ENCODE data around the gene SERPINC1.

DNA sequence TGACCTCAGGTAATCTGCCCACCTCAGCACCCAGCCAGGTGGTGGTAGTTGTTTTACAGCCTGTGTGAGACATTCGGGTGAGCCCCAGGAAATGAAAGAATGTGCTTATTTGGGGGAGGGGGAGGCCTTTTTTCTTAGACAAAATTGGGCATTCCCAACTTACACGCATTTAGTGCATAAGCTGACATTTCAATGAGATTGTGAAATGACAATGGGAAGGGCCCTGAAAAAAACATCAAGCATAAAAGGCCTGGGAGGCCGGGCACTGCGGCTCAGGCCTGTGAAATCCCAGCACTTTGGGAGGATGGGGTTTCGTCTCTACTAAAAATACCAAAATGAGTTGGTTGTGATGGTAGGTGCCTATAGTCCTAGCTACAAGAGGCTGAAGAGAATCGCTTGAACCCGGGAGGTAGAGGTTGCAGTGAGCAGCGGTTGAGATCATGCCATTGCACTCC lies 54.3 kb downstream of the SERPINC1 start:
- no peak; the same call in 1 of the 2 replicates for TF ChIP-seq ERF (CRISPR knock-in tag; IDR thresholded peaks at IDR 0.05)
- TF ChIP-seq, protein P1, sequence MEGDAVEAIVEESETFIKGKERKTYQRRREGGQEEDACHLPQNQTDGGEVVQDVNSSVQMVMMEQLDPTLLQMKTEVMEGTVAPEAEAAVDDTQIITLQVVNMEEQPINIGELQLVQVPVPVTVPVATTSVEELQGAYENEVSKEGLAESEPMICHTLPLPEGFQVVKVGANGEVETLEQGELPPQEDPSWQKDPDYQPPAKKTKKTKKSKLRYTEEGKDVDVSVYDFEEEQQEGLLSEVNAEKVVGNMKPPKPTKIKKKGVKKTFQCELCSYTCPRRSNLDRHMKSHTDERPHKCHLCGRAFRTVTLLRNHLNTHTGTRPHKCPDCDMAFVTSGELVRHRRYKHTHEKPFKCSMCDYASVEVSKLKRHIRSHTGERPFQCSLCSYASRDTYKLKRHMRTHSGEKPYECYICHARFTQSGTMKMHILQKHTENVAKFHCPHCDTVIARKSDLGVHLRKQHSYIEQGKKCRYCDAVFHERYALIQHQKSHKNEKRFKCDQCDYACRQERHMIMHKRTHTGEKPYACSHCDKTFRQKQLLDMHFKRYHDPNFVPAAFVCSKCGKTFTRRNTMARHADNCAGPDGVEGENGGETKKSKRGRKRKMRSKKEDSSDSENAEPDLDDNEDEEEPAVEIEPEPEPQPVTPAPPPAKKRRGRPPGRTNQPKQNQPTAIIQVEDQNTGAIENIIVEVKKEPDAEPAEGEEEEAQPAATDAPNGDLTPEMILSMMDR (IDR thresholded peaks at IDR 0.05 in 2 of 3, conservative IDR thresholded peaks at IDR 0.05 in 1 of 3; ENCODE audit: insufficient read depth in 2 of 3, low read depth in 1 of 3, low read length in 3 of 3): 0 out of 6 replicates have a peak, but pooled peaks of 1 of the 3 experiments have one; percentile 2
- TF ChIP-seq POLR2A (conservative IDR thresholded peaks at IDR 0.05): no peak; the same call in 1 of the 2 replicates
- no peak for TF ChIP-seq HMG20A (CRISPR knock-in tag; conservative IDR thresholded peaks at IDR 0.05)
- TF ChIP-seq CTBP1 (IDR thresholded peaks at IDR 0.05; ENCODE audit: borderline replicate concordance): no peak; the same call in 1 of the 2 replicates
- TF ChIP-seq PRMT5 (CRISPR knock-in tag; IDR thresholded peaks at IDR 0.05): no peak
- TF ChIP-seq, protein P2, sequence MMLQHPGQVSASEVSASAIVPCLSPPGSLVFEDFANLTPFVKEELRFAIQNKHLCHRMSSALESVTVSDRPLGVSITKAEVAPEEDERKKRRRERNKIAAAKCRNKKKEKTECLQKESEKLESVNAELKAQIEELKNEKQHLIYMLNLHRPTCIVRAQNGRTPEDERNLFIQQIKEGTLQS (IDR thresholded peaks at IDR 0.05): no peak
- TF ChIP-seq, protein P2 (CRISPR knock-in tag; conservative IDR thresholded peaks at IDR 0.05): no peak
- no peak for TF ChIP-seq TARDBP (IDR thresholded peaks at IDR 0.05)
- TF ChIP-seq RNF2 (IDR thresholded peaks at IDR 0.05): no peak
- TF ChIP-seq, protein P3, sequence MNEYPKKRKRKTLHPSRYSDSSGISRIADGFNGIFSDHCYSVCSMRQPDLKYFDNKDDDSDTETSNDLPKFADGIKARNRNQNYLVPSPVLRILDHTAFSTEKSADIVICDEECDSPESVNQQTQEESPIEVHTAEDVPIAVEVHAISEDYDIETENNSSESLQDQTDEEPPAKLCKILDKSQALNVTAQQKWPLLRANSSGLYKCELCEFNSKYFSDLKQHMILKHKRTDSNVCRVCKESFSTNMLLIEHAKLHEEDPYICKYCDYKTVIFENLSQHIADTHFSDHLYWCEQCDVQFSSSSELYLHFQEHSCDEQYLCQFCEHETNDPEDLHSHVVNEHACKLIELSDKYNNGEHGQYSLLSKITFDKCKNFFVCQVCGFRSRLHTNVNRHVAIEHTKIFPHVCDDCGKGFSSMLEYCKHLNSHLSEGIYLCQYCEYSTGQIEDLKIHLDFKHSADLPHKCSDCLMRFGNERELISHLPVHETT (CRISPR knock-in tag; conservative IDR thresholded peaks at IDR 0.05 in 1 of 2, IDR thresholded peaks at IDR 0.05 in 1 of 2): no peak
- no peak for TF ChIP-seq BRCA1 (IDR thresholded peaks at IDR 0.05)
- no peak for TF ChIP-seq BRCA1 (CRISPR knock-in tag; IDR thresholded peaks at IDR 0.05)
- TF ChIP-seq YY1 (IDR thresholded peaks at IDR 0.05; ENCODE audit: borderline replicate concordance in 1 of 3, control insufficient read depth in 1 of 3, extremely low read depth in 1 of 3, insufficient read depth in 3 of 3, insufficient read length in 1 of 3, insufficient replicate concordance in 2 of 3, low read depth in 1 of 3, low read length in 2 of 3): no peak
- no peak for TF ChIP-seq HNRNPK (IDR thresholded peaks at IDR 0.05; ENCODE audit: low read depth, low read length, poor library complexity, severe bottlenecking)
- no peak for TF ChIP-seq ZNF75A (CRISPR knock-in tag; IDR thresholded peaks at IDR 0.05)

Data from K562 (cell line).